GF-D8 (cell line): ENCODE measurements around the gene TCF12.
A peak's percentile ranks its signal among the peaks of the same experiment; 100 is the strongest.
"Not testable (repeated sequence)": the region's sequence is repeated elsewhere in the genome, so short reads cannot be mapped to it uniquely, and the experiment has no call there.

Source experiments
- DNase-seq: peaks from one replicate; lab custom pipeline; 2025; lab: John Stamatoyannopoulos, UW

Gene TCF12

DNA sequence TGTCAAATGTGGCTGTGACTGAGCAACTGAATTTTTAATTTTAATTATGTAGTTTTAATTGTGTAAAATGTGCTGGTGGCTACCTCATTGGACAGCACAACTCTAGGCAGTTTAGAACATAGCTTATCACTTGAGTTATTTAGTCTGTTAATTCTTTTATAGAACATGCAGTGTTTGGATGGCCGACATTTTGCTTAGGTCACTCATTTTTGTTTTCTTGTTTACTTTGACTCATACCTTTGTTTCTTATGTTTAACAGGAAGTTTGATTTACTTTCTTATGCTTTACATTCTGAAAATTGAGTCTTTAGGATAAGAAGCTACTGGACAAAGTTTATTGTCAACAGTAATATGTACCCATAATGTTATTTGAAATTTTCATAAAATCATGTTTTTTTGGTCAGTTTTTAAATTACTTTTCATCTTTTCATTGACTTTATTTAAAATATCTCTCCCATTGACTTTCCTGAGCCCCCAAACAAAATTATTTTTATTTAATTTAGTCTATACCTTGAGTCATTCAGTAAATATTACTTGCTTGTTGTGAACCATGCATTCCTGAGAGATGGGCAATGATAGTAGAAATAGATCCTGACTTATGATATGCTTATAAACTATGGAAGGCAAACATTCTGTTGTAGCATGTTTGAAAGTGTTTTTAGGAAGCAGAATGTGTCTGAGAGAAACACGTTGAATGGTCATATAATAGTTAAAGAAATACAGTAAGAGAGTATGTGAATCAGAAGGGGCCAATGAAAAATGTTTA is 60.6 kb downstream of the TCF12 start:
- no peak for DNase-seq

- no peak for DNase-seq
Measured at GRCh38 chr15:56980473-56980872, 62.0 kb downstream of the TCF12 start.

DNA sequence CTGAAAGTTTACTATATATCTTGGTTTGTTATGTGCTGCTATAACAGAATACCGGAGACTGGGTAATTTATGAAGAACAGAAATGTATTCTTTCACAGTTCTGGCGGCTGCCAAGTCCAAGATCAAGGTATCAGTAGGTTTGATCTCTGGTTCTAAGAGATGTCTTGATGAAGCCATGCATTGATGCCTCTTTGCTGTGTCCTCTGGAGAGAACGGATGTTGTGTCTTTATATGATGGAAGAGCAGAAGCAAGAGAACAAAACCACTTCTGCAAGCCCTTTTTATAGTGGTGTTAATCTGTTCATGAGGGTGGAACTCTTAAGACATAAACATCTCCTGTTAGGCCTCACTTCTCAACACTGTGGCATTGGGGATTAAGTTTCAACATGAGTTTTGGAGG is 62.7 kb downstream of the TCF12 start:
- no peak for DNase-seq

GRCh38 chr15:56982987-56983386 is 64.5 kb downstream of the TCF12 start:
- DNase-seq, result peak; percentile 35

DNA sequence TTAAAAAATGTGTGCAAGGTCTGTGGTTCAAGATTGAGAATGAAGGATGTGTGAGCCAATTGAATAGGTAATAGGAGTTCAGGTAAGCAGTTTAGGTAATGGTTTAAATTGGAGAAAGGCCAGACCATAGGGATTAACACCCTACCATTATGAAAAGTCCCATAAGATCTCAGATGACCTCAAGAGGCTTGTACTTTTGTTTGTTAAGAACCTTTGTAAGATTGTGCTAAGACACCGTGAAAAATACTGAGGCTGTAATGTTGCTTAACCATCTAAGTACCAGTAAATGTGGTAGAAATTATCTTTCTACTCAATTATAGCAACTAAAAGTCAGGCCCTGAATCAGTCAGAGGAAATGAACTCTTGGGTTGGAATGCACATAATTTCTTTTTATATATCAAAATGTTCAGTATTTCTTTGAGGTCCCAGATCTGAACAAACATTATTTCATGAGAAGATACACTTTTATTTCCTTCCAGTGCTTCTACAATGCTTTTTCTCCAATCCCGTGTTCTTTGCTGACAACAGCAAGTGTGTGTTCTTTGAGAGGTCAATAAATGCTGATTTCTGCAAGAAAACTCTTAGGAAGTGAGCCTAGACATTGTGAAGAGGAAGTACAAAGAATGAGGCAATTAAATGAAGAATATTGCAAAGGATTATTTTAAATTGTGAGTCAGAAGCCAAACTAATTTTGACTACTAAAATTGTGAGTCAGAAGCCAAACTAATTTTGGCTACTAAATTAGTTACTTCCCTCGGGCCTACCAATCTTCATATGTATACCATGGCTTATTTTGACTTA is 66.4 kb downstream of the TCF12 start:
- DNase-seq, result peak; percentile 26

DNA sequence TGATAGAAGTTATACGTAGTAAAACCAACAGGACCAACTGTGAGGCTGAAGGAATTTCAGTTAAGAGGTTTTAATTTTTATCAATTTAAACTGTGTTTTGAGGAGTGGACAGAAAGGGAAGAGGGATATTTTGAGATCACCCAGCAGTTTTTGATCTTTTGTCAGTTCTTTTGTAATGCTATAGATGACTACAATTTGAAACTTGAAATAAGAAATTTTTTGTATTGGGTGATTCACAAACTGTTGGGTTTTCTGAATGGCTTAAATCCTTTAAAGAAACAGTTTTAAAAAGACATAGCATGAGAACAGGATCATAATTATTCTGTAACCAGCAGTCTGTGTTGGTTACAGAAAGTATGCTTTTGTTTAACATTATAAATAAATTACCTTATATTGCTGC is 67.4 kb downstream of the TCF12 start:
- DNase-seq, result no peak

- DNase-seq, result no peak
Measured at GRCh38 chr15:56987286-56987685, 68.8 kb downstream of the TCF12 start.

GRCh38 chr15:56988219-56988618 is 69.8 kb downstream of the TCF12 start:
- DNase-seq, result no peak

DNA sequence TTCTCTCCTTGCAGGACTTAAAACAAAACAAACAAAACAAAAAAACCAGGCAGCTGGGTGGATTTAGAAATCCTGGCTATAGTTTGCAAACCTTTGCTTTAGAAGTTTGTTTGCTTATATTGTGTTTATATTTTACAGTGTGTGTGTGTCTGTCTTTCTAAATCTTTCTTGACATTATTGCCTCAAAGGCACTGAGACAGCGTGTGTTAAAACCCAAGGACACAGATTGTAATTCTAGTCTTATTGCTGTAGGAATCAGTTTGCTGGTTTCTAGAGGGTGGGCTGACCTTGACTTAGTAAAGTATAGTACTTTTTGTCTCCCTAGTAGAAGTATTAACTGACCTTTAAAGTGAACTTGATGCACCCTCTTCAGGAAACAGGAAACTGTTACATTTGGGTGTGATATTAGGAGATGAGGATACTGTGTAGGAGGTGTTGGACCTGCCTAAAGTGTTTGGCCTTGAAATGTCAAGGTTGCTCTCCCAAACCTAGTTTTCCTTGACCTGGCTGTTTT is 71.0 kb downstream of the TCF12 start:
- DNase-seq, result no peak

GRCh38 chr15:56991017-56991416 is 72.6 kb downstream of the TCF12 start:
- no peak for DNase-seq

GRCh38 chr15:56992725-56993124 is 74.3 kb downstream of the TCF12 start:
- peak; percentile 33 for DNase-seq

DNA sequence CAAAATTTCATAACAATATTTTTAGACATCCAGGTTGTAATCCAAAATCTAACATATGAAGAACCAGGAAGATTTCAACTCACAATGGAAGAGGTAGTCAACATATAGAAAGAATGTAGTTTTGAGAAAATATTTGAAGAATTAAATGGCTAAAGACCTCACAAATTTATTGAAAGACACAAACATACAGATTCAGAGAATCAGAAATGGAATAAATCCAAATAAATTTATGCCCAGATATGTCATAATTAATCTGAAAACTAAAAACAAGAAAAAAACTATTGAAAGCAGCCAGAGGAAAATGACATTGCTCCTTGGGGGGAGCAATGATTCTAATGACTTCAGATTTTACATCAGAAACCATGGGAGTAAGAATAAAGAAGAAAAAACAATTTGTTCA is 75.8 kb downstream of the TCF12 start:
- no peak for DNase-seq

DNA sequence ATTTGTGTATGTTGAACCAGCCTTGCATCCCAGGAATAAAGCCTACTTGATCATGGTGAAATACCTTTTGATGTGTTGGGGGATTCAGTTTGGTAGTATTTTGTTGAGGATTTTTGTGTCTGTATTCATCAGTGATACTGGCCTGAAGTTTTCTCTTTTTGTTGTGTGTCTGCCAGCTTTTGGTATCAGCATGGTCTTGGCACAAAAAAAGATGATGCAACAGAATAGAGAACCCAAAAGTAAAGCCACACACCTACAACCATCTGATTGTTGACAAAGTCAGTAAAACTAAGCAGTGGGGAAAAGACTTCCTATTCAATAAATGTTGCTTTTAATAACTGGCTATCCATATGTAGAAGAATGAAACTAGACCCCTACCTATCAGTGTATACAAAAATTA is 77.6 kb downstream of the TCF12 start:
- no peak for DNase-seq

DNA sequence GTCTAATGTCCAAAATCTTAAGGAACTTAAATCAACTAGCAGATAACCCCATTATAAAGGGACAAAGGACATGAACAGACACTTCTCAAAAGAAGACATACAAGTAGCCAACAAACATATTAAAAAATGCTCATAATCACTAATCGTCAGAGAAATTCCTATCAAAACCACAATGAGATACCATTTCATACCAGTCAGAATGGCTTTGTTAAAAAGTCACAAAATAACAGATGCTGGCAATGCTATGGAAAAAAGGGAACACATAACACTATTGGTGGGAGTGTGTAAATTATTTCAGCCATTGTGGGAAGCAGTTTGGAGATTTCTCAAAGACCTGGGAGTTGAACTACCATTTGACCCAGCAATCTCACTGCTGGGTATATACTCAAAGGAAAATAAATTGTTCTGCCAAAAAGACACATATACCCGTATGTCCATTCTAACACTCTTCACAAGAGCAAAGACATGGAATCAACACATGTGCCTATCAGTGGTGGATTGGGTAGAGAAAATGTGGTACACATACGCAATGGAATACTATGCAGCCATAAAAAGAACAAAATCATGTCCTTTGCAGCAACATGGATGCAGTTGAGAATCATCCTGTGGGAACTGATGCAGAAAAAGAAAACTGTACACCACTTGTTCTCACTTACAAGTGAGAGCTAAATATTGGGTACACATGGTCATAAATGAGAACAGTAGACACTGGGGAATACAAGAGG is 78.5 kb downstream of the TCF12 start:
- DNase-seq, result no peak

DNA sequence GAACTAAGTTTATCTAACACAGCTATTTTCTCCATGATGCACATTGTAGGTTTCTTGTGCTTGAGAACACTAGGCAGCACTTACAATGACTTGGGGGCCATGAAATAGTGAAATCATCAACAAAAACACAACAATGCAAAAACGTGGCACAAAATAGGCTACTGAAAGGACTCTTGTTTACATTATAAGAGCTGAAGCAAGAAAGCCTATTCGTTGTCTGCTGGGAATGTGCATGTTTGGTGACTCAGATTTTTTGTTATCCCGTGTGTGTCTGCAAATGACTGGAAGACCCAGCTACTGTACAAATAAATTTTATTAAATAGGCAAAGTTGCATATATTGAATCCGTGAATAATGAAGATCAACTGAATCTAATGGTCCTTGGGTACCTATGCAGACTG is 85.0 kb downstream of the TCF12 start:
- no peak for DNase-seq

DNA sequence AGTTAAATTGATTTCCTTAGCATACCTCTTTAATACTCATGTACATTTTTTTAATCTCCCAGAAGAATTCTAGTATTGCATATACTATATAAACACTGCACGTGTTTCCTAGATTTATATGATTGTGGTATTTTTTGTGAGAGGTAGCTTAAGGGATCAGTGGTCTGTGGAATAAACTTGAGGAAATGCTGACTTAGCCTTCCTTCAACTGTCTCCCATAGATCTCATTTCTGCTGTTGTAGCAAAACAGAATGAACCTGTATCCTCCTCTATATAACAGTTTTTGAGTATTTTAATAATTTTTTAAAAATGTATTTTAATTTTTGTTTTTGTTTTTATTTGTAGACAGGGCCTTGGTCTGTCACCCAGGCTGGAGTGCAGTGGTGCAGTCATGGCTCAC is 86.8 kb downstream of the TCF12 start:
- DNase-seq, result no peak

- not testable (repeated sequence) for DNase-seq
Measured at GRCh38 chr15:57007797-57008196, 89.4 kb downstream of the TCF12 start.

- DNase-seq, result no peak
Measured at GRCh38 chr15:57010724-57011123, 92.3 kb downstream of the TCF12 start.

GRCh38 chr15:57012556-57012955 is 94.1 kb downstream of the TCF12 start:
- DNase-seq, result peak; percentile 47

- not testable (repeated sequence) for DNase-seq
Measured at GRCh38 chr15:57014896-57015295, 96.5 kb downstream of the TCF12 start.

GRCh38 chr15:57015360-57015759 is 96.9 kb downstream of the TCF12 start:
- no peak for DNase-seq

- no peak for DNase-seq
Measured at GRCh38 chr15:57015897-57016296, 97.5 kb downstream of the TCF12 start.

DNA sequence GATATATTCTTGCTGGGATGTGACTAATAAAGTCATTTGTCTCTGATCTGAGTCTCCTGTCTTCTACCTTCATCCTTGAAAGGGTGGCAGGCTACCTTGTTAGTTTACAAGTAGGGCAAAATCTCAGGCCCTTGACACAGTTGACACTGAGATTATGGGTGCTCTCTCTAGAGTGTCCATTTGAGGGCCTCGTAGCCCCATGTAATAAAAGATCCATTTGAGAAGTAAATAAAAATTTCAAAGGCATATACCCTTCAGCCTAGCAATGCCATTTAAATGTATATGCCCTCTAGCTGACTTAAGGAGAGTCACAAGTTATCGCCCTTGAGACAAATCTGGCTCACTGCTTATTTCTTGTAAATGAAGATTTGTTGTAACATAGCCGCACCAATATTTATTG is 98.6 kb downstream of the TCF12 start:
- DNase-seq, result no peak
